A549 (cell line): ENCODE results near the gene PDZD2. TPM values are rescaled to one million over a fixed set of nuclear protein-coding genes. Genes with fewer than 3 reads are reported as not detected.

Experiments
- ATAC-seq, 2 experiments: fragments of 200-7000 bp in 1 of 2; fragments of >200 bp in 1 of 2; cut with Nextera tagmentation in 1 of 2; cut with Tn5 transposase in 1 of 2; 3 replicates each; pipeline versions ENCODE4 v1.8.0 to v1.9.1; 2018 to 2020; ENCODE audit warnings: mild to moderate bottlenecking in 1 of 2, moderate library complexity in 1 of 2
- CTCF ChIA-PET: fragments of 300-600 bp; sonication (Branson Sonifier 250); formaldehyde crosslinking; extraction: SDS; loops from one replicate; lab custom pipeline; 2021; ENCODE audit warnings: antibody characterized with exemption, inconsistent platforms; lab: Yijun Ruan, JAX
- POLR2A ChIA-PET: fragments of 350-600 bp; formaldehyde crosslinking; extraction: SDS; loops from one replicate; lab custom pipeline; 2021; ENCODE audit warnings: antibody characterized with exemption, inconsistent platforms; lab: Yijun Ruan, JAX
- DNase-seq, 2 experiments: peaks; one replicate each; pipeline versions ENCODE4 v3.0.0 to v3.0.0-alpha.2; 2011 to 2016; ENCODE audit warnings: low read depth in 1 of 2, low spot score in 1 of 2
- FAIRE-seq: peaks from 2 replicates; lab custom pipeline; 2011; peaks lifted over from hg19 to GRCh38; lab: Jason Lieb, UNC
- H3K27ac ChIP-seq, 2 experiments: fragments of >200 bp; sonication (Bioruptor Twin); formaldehyde crosslinking; 3 replicates each; pipeline ENCODE4 v1.5.1; 2016 to 2017
- H3K4me1 ChIP-seq: fragments of >200 bp; sonication (Bioruptor Twin); formaldehyde crosslinking; 3 replicates; pipeline ENCODE4 v1.6.1; 2016
- H3K4me2 ChIP-seq: fragments of >200 bp; sonication (Bioruptor Twin); formaldehyde crosslinking; 3 replicates; pipeline ENCODE4 v1.6.1; 2016
- H3K4me3 ChIP-seq: fragments of >200 bp; sonication (Bioruptor Twin); formaldehyde crosslinking; 3 replicates; pipeline ENCODE4 v1.5.1; 2016
- H3K9me3 ChIP-seq: fragments of >200 bp; sonication (Bioruptor Twin); formaldehyde crosslinking; 3 replicates; pipeline ENCODE4 v1.6.1; 2016
- ATOH8 ChIP-seq: fragments of 250-450 bp; sonication (Bioruptor Pico); IDR thresholded peaks from 2 replicates; pipeline ENCODE4 v1.5.0; 2020; ENCODE audit warnings: low read depth, mild to moderate bottlenecking, moderate library complexity
- BHLHE40 ChIP-seq: IDR thresholded peaks from 2 replicates; pipeline ENCODE4 v1.6.1; 2012; ENCODE audit warnings: low read depth, low read length, inconsistent platforms
- CBX8 ChIP-seq: fragments of 200-600 bp; sonication (generic); IDR thresholded peaks from 2 replicates; pipeline ENCODE4 v1.6.1; 2016
- CEBPB ChIP-seq, 2 experiments: fragments of >200 bp in 1 of 2; sonication (Bioruptor Twin) in 1 of 2; formaldehyde crosslinking in 1 of 2; IDR thresholded peaks; 2 replicates each; pipeline ENCODE4 v1.6.1; 2012 to 2016
- CHD2 ChIP-seq: fragments of 150-350 bp; IDR thresholded peaks from 2 replicates; pipeline ENCODE4 v1.6.1; 2014; ENCODE audit warnings: low read length; ENCODE audit not compliant: partially characterized antibody
- CHD4 ChIP-seq: fragments of 200-600 bp; sonication (generic); IDR thresholded peaks from 2 replicates; pipeline ENCODE4 v1.6.1; 2016; ENCODE audit warnings: antibody characterized with exemption, mild to moderate bottlenecking, borderline replicate concordance
- EHF ChIP-seq: fragments of 250-450 bp; sonication (Bioruptor Pico); IDR thresholded peaks from 2 replicates; pipeline ENCODE4 v1.5.0; 2020; ENCODE audit warnings: mild to moderate bottlenecking
- EHMT2 ChIP-seq: fragments of 200-600 bp; sonication (generic); IDR thresholded peaks from 2 replicates; pipeline ENCODE4 v1.6.1; 2016; ENCODE audit warnings: antibody characterized with exemption, low read depth, mild to moderate bottlenecking, moderate library complexity
- ELK1 ChIP-seq: fragments of 150-350 bp; IDR thresholded peaks from 2 replicates; pipeline ENCODE4 v1.6.1; 2014; ENCODE audit warnings: low read depth, mild to moderate bottlenecking, low read length
- ESRRA ChIP-seq: fragments of 150-350 bp; IDR thresholded peaks from 2 replicates; pipeline ENCODE4 v1.6.1; 2014; ENCODE audit warnings: mild to moderate bottlenecking, low read length, borderline replicate concordance
- FOSB ChIP-seq: fragments of 250-450 bp; sonication (Bioruptor Pico); IDR thresholded peaks from 2 replicates; pipeline ENCODE4 v1.5.0; 2020; ENCODE audit warnings: mild to moderate bottlenecking, moderate library complexity
- FOSL2 ChIP-seq, 2 experiments: fragments of 450-650 bp in 1 of 2; fragments of >200 bp in 1 of 2; sonication (Bioruptor Twin) in 1 of 2; formaldehyde crosslinking; IDR thresholded peaks; 2 replicates each; pipeline versions ENCODE4 v1.5.0 to v1.6.1; 2016 to 2020; ENCODE audit warnings: mild to moderate bottlenecking in 1 of 2, moderate library complexity in 1 of 2
- HES2 ChIP-seq: fragments of >200 bp; sonication (Bioruptor Twin); formaldehyde crosslinking; IDR thresholded peaks from 2 replicates; pipeline ENCODE4 v1.6.1; 2016
- HOXA7 ChIP-seq: fragments of 250-450 bp; sonication (Bioruptor Pico); IDR thresholded peaks from 2 replicates; pipeline ENCODE4 v1.5.0; 2020; ENCODE audit warnings: mild to moderate bottlenecking, moderate library complexity
- HOXB13 ChIP-seq: fragments of 250-450 bp; sonication (Bioruptor Pico); IDR thresholded peaks from 2 replicates; pipeline ENCODE4 v1.5.0; 2020; ENCODE audit warnings: low read depth, mild to moderate bottlenecking, moderate library complexity
- HOXB5 ChIP-seq: fragments of 250-450 bp; sonication (Bioruptor Pico); IDR thresholded peaks from 2 replicates; pipeline ENCODE4 v1.5.0; 2020; ENCODE audit warnings: mild to moderate bottlenecking, moderate library complexity
- KDM5A ChIP-seq: fragments of 200-600 bp; sonication (generic); IDR thresholded peaks from 2 replicates; pipeline ENCODE4 v1.6.1; 2016; ENCODE audit warnings: antibody characterized with exemption, mild to moderate bottlenecking
- NFE2L2 ChIP-seq: fragments of 150-350 bp; conservative IDR thresholded peaks from 2 replicates; pipeline ENCODE4 v1.6.1; 2014; ENCODE audit warnings: low read length
- NR3C1 ChIP-seq: fragments of >200 bp; sonication (Bioruptor Twin); formaldehyde crosslinking; IDR thresholded peaks from 3 replicates; pipeline ENCODE4 v1.6.1; 2017
- PBX3 ChIP-seq: IDR thresholded peaks from 2 replicates; pipeline ENCODE4 v1.6.1; 2012
- RNF2 ChIP-seq: fragments of 200-600 bp; sonication (generic); IDR thresholded peaks from 2 replicates; pipeline ENCODE4 v1.6.1; 2016; ENCODE audit warnings: low read depth, mild to moderate bottlenecking, antibody characterized with exemption, moderate library complexity, borderline replicate concordance
- USF2 ChIP-seq: fragments of 450-650 bp; IDR thresholded peaks from 2 replicates; pipeline ENCODE4 v1.6.1; 2014; ENCODE audit warnings: antibody characterized with exemption
- ZC3H11A ChIP-seq: fragments of 450-650 bp; IDR thresholded peaks from 2 replicates; pipeline ENCODE4 v1.6.1; 2014; ENCODE audit warnings: antibody characterized with exemption, mild to moderate bottlenecking
- WGBS: methylation state at CpG from one replicate; pipeline ENCODE4 v1.1.6; 2017; ENCODE audit errors: missing lambda C conversion rate; 5-methylcytosine and 5-hydroxymethylcytosine counted together
- polyA plus RNA-seq, 4 experiments: library from polyadenylated mRNA; depleted of rRNA in 3 of 4; stranded (reverse); fragments of >200 nt; fragmentation: RNase III in 1 of 4; extraction: RNeasy Plus Mini Kit Qiagen cat#74134 plus additional on column Dnase treatment in 1 of 4; gene quantifications; 2 replicates in 3 of 4; 3 replicates in 1 of 4; pipeline ENCODE4 v1.2.3, GENCODE V29; 2011 to 2017

PDZD2 gene
- polyA plus RNA-seq, 2 of the 4 experiments (the other 2 are of a cell fraction), result 0.06 to 0.09 TPM

DNA sequence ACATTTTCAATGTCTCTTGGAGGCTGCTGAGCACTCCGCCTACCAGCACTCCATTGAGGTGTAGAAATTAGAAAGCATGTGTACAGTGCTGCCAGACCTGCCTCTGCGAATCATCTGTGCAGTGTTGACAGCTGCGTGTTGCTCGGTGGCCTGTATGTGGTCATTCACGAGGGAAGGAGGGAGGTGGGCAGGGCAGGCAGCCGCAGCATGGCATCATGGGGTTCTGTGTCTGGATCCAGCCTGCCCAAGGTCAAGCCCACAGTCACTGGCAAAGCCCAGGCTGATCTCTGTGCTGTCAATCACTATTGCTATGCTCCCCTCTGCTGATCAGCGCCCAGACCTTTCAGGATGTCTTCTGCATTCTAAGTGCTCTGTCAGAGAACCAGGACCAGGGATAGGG, 8.0 kb upstream of the PDZD2 start:
- POLR2A ChIA-PET, result no interaction called here
- ATAC-seq (peak; percentile 30 to 31; a peak in 2 of 6 replicates), DNase-seq (no peak), FAIRE-seq (no peak)
- CTCF ChIA-PET, result no interaction called here
- no peak overlapping the region for H3K4me2 ChIP-seq
- no peak for TF ChIP-seq ZC3H11A
- TF ChIP-seq FOSB, result no peak
- no peak for TF ChIP-seq ESRRA
- TF ChIP-seq HES2, result no peak
- no peak for TF ChIP-seq PBX3
- no peak for TF ChIP-seq FOSL2 (IDR thresholded peaks at IDR 0.05)
- no peak for TF ChIP-seq FOSL2 (CRISPR knock-in tag; IDR thresholded peaks at IDR 0.05)
- no peak for TF ChIP-seq CHD4
- no peak for TF ChIP-seq EHMT2
- TF ChIP-seq HOXA7, result no peak
- TF ChIP-seq NFE2L2, result no peak
- TF ChIP-seq HOXB5 (CRISPR knock-in tag), result no peak
- no peak for TF ChIP-seq USF2
- TF ChIP-seq CEBPB (IDR thresholded peaks at IDR 0.05), result no peak
- no peak for TF ChIP-seq CBX8
- 15% methylated on average over 7 of the region's 7 CpGs for WGBS
- H3K27ac ChIP-seq, result no peak overlapping the region
- H3K4me3 ChIP-seq, result no peak overlapping the region
- no peaks in the 10 kb centered on the region for H3K4me1 ChIP-seq
- H3K9me3 ChIP-seq, result no peaks in the 10 kb centered on the region

GRCh38 chr5:31632460-31632859, 6.5 kb upstream of the PDZD2 start:
- WGBS, result 36% methylated on average over 1 of the region's 1 CpG
- no peak for DNase-seq
- Histone ChIP-seq H3K4me2 (no peak overlapping the region), H3K4me3 (no peak overlapping the region), H3K27ac (no peak overlapping the region)
- no peak for TF ChIP-seq HOXA7
- TF ChIP-seq EHF, result no peak
- TF ChIP-seq RNF2, result no peak
- no peak for TF ChIP-seq ELK1
- no peak for TF ChIP-seq NFE2L2
- TF ChIP-seq CBX8, result no peak
- TF ChIP-seq HOXB13 (CRISPR knock-in tag), result no peak
- TF ChIP-seq NR3C1, result no peak
- TF ChIP-seq PBX3, result no peak
- no peak for TF ChIP-seq ESRRA
- no peak for TF ChIP-seq BHLHE40
- no peak for TF ChIP-seq CHD2
- TF ChIP-seq ZC3H11A, result no peak
- no peak for TF ChIP-seq KDM5A
- TF ChIP-seq ATOH8 (CRISPR knock-in tag), result no peak
- TF ChIP-seq, all 56 proteins: peak for 0
- no peaks in the 10 kb centered on the region for H3K4me1 ChIP-seq
- no peaks in the 10 kb centered on the region for H3K9me3 ChIP-seq
- ChIA-PET CTCF (no interaction called here), POLR2A (no interaction called here)
- ATAC-seq (no peak), FAIRE-seq (no peak)
